ENCODE data around the gene CNKSR3.

DNA sequence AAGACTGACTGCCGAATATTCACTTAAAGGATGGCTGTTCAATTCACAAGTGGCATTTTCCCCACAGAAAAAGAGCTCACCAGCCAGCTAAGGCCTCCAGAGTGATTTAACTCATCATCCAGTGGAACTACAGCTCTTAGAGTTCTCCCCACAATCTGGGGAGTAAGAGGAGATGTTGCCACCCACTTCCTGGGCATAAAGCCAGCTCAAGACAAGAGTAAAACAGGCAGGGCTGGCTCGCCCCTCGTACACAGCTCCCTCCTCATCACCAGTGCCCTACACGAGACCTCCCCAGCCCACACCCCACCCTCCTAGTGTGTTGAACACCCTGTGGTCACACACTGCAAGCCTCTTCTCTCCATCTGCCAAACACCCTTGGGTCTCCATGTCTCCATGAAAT, 106.7 kb downstream of the CNKSR3 start:
- TF ChIP-seq, protein P1, sequence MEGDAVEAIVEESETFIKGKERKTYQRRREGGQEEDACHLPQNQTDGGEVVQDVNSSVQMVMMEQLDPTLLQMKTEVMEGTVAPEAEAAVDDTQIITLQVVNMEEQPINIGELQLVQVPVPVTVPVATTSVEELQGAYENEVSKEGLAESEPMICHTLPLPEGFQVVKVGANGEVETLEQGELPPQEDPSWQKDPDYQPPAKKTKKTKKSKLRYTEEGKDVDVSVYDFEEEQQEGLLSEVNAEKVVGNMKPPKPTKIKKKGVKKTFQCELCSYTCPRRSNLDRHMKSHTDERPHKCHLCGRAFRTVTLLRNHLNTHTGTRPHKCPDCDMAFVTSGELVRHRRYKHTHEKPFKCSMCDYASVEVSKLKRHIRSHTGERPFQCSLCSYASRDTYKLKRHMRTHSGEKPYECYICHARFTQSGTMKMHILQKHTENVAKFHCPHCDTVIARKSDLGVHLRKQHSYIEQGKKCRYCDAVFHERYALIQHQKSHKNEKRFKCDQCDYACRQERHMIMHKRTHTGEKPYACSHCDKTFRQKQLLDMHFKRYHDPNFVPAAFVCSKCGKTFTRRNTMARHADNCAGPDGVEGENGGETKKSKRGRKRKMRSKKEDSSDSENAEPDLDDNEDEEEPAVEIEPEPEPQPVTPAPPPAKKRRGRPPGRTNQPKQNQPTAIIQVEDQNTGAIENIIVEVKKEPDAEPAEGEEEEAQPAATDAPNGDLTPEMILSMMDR (IDR thresholded peaks at IDR 0.05; ENCODE audit: poor library complexity, severe bottlenecking): no peak
- TF ChIP-seq TAF1 (IDR thresholded peaks at IDR 0.05; ENCODE audit: low read depth): no peak
- TF ChIP-seq EZH2 (IDR thresholded peaks at IDR 0.05; ENCODE audit: borderline replicate concordance, insufficient read depth, low read length, poor library complexity, severe bottlenecking): no peak
- TF ChIP-seq POLR2AphosphoS5 (IDR thresholded peaks at IDR 0.05): no peak
- no peak for TF ChIP-seq EP300 (conservative IDR thresholded peaks at IDR 0.05; ENCODE audit: poor library complexity, severe bottlenecking)

Data from neural cell (in vitro differentiated cells).